Calu3 (cell line): ENCODE data around the gene MMP11. TPM values are rescaled to one million over a fixed set of nuclear protein-coding genes. Genes with fewer than 3 reads are reported as not detected.

Experiments used
- BruUV-seq: library from RNA; stranded (reverse); fragments of 400-500 nt; replicated peaks from 2 replicates; lab custom pipeline; 2021; lab: Mats Ljungman, UMichigan
- CTCF ChIA-PET: fragments of 300-600 bp; sonication (Branson Sonifier 250); formaldehyde crosslinking; loops from one replicate; lab custom pipeline; 2022; ENCODE audit warnings: antibody characterized with exemption; lab: Charles Lee
- DNase-seq: peaks from one replicate; pipeline ENCODE4 v3.0.0; 2022
- H3K27ac Mint-ChIP-seq: one replicate; pipeline ENCODE4 v1.8.0; 2022; ENCODE audit warnings: mixed read lengths; ENCODE audit not compliant: unreplicated experiment
- H3K27me3 Mint-ChIP-seq: one replicate; pipeline ENCODE4 v1.8.0; 2022; ENCODE audit warnings: mixed read lengths; ENCODE audit not compliant: unreplicated experiment
- H3K36me3 Mint-ChIP-seq: one replicate; pipeline ENCODE4 v1.8.0; 2022; ENCODE audit warnings: mild to moderate bottlenecking, moderate library complexity, mixed read lengths; ENCODE audit not compliant: insufficient read depth, unreplicated experiment
- H3K4me1 Mint-ChIP-seq: one replicate; pipeline ENCODE4 v1.8.0; 2022; ENCODE audit warnings: mild to moderate bottlenecking, low read depth, mixed read lengths; ENCODE audit not compliant: unreplicated experiment
- H3K4me3 Mint-ChIP-seq: one replicate; pipeline ENCODE4 v1.8.0; 2022; ENCODE audit warnings: mild to moderate bottlenecking, low read depth, moderate library complexity, mixed read lengths; ENCODE audit not compliant: unreplicated experiment
- H3K9me3 Mint-ChIP-seq: one replicate; pipeline ENCODE4 v1.8.0; 2022; ENCODE audit warnings: low read depth, mixed read lengths; ENCODE audit not compliant: unreplicated experiment
- intact Hi-C: fragments of 100-400 bp; cut with micrococcal nuclease; formaldehyde crosslinking; loops from one replicate; pipeline ENCODE4 v1.10.0; 2022; ENCODE audit not compliant: unreplicated experiment
- total RNA-seq: library from RNA; stranded (reverse); gene quantifications from 2 replicates; pipeline ENCODE4 v1.2.3, GENCODE V29; 2022
- TF ChIP-seq, protein P1 (sequence below): fragments of 200-600 bp; IDR thresholded peaks from one replicate; pipeline ENCODE4 v1.8.0; 2022; ENCODE audit warnings: antibody characterized with exemption; ENCODE audit not compliant: unreplicated experiment

Gene MMP11
- total RNA-seq, 1 experiment from 2014 or later: 2.0 TPM

- Mint-ChIP-seq H3K27ac (no peak overlapping the region), H3K36me3 (peaks cover 67% of the 10 kb centered on the region), H3K27me3 (no peaks in the 10 kb centered on the region), H3K4me1 (no peaks in the 10 kb centered on the region), H3K4me3 (no peak overlapping the region), H3K9me3 (no peaks in the 10 kb centered on the region)
- CTCF ChIA-PET: no interaction called here
- DNase-seq: no peak
- TF ChIP-seq, protein P1, sequence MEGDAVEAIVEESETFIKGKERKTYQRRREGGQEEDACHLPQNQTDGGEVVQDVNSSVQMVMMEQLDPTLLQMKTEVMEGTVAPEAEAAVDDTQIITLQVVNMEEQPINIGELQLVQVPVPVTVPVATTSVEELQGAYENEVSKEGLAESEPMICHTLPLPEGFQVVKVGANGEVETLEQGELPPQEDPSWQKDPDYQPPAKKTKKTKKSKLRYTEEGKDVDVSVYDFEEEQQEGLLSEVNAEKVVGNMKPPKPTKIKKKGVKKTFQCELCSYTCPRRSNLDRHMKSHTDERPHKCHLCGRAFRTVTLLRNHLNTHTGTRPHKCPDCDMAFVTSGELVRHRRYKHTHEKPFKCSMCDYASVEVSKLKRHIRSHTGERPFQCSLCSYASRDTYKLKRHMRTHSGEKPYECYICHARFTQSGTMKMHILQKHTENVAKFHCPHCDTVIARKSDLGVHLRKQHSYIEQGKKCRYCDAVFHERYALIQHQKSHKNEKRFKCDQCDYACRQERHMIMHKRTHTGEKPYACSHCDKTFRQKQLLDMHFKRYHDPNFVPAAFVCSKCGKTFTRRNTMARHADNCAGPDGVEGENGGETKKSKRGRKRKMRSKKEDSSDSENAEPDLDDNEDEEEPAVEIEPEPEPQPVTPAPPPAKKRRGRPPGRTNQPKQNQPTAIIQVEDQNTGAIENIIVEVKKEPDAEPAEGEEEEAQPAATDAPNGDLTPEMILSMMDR: no peak
- intact Hi-C loops: no loop called here
- BruUV-seq: no TSS peak
Measured at GRCh38 chr22:23791738-23792645, 19.3 kb downstream of the MMP11 start.

DNA sequence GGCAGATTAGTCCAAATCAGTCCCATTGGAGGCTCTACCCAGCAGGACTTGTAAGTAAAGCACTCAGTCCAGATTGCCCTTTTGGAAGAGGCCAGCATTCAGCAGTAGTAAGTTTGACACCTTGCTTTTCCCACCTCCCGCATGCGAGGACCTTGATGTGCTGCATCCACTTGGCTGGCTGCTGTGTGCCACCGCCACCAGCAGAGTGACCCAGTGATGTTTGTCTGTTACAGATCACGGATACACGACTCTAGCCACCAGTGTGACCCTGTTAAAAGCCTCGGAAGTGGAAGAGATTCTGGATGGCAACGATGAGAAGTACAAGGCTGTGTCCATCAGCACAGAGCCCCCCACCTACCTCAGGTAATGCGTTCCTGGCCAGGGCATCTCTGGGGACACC lies 20.7 kb downstream of the MMP11 start:
- DNase-seq: no peak
- peaks cover 66% of the 10 kb centered on the region for H3K36me3 Mint-ChIP-seq
- no TSS peak for BruUV-seq
- no peaks in the 10 kb centered on the region for H3K4me1 Mint-ChIP-seq
- H3K9me3 Mint-ChIP-seq: no peaks in the 10 kb centered on the region
- H3K4me3 Mint-ChIP-seq: no peak overlapping the region
- no peak overlapping the region for H3K27ac Mint-ChIP-seq
- TF ChIP-seq, protein P1: no peak
- no peaks in the 10 kb centered on the region for H3K27me3 Mint-ChIP-seq
- intact Hi-C loops: no loop called here
- CTCF ChIA-PET: no interaction called here

GRCh38 chr22:23796461-23796860 lies 23.8 kb downstream of the MMP11 start:
- H3K27me3 Mint-ChIP-seq: no peaks in the 10 kb centered on the region
- no peak overlapping the region for H3K4me3 Mint-ChIP-seq
- TF ChIP-seq, protein P1: no peak
- no peaks in the 10 kb centered on the region for H3K9me3 Mint-ChIP-seq
- intact Hi-C loops: no loop called here
- peaks cover 74% of the 10 kb centered on the region for H3K36me3 Mint-ChIP-seq
- no peaks in the 10 kb centered on the region for H3K4me1 Mint-ChIP-seq
- no TSS peak for BruUV-seq
- no peak for DNase-seq
- CTCF ChIA-PET: no interaction called here
- H3K27ac Mint-ChIP-seq: no peak overlapping the region

DNA sequence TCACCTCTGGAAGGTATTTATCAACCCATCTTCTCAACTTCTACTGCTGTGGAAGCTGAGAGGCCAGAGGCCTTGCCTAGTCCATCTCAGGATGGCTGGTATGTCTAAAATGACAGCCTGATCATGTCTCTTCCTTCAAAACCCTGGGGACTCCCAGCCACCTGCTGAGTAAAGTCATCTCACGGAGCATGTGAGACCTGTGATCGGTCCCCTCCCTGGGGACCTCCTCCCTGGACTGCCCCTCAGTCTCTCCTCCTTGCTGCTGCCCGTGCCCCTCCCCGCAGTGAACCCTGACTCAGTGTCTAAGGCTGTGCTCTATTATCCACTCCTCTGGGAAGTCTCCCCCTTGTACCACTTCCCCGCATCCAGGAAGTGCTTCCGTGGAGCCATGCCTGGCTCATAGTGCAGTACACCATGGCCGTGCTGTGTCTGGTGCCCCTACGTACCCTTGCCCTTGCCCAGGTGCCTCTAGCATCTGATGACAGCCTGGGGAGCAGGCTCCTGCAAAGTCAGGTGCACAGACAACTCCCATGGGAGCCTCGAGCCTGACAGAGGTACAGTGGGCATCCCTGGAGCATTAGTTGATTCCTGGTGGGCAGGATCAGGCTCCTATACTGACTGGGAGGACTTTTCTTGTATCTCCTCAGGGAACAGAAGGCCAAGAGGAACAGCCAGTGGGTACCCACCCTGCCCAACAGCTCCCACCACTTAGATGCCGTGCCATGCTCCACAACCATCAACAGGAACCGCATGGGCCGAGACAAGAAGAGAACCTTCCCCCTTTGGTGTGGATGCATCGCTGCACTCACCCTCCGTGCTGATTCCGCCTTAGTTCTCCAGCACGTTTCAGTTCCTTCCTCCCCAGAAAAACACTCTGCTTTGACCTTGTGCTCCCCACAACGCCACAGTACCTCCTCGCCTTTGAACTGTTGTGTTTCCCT lies 27.9 kb downstream of the MMP11 start:
- Mint-ChIP-seq H3K27me3 (no peaks in the 10 kb centered on the region), H3K9me3 (no peaks in the 10 kb centered on the region), H3K4me3 (no peak overlapping the region), H3K27ac (no peak overlapping the region), H3K4me1 (no peaks in the 10 kb centered on the region), H3K36me3 (peaks cover 62% of the 10 kb centered on the region)
- CTCF ChIA-PET: no interaction called here
- no peak for DNase-seq
- no TSS peak for BruUV-seq
- TF ChIP-seq, protein P1: no peak
- intact Hi-C loops: no loop called here
